Heart left ventricle (tissue), 13 donors: ENCODE data around the gene ARAP3.

Experiments used
- CTCF ChIP-seq, 12 donors: fragments of 200-600 bp; sonication (generic) in 4 of 12; IDR thresholded peaks; one replicate each; pipeline versions ENCODE4 v1.5.0 to v1.8.0; 2018 to 2022; ENCODE audit warnings: antibody characterized with exemption in 12 of 12, mild to moderate bottlenecking in 5 of 12
- POLR2A ChIP-seq, 2 donors: fragments of 450-650 bp; IDR thresholded peaks; one replicate each; pipeline ENCODE4 v1.6.1; 2017; ENCODE audit warnings: antibody characterized with exemption in 2 of 2, mild to moderate bottlenecking in 2 of 2, moderate library complexity in 2 of 2
- donor health status: ischemic (EF 13 %, LVEDD 7.1; RV severe dilation, severe dysfunction).
- donor health status: DM: no; HTN: yes; CAD: no.
- donor health status: DM: no; HTN: no; CAD: no.
- donor health status: ischemic (EF 25% LVEDD 6.9; RV normal size, moderate dysfunction).
- donor health status: ischemic (EF 25% LVEDD 5.7; RV mildly dilated, moderate dysfunction).
- donor health status: ischemic (EF 35%, LVEDD 5.7; RV mildly dilated, moderate dysfunction).
- donor health status: nonischemic (EF 11% LVEDD 7.7; RV severe dilation, severe dysfunction).
- donor health status: DM: yes; HTN: yes; CAD: no.
- donor health status: PGD.
- donor health status: ischemic (EF 29% LVEDD 5.4; RV normal size, mild dysfunction).
- donor health status: nonischemic (EF 23%, LVEDD 6.1; RV moderate dilation, normal function).

GRCh38 chr5:141647851-141648250, 34.2 kb downstream of the ARAP3 start:
- TF ChIP-seq POLR2A (IDR thresholded peaks at IDR 0.05), result no peak
- no peak for TF ChIP-seq CTCF (IDR thresholded peaks at IDR 0.05)
